GDM1 (cell line): ENCODE data around the gene DAZ4.
"Not testable (repeated sequence)": the region's sequence is repeated elsewhere in the genome, so short reads cannot be mapped to it uniquely, and the experiment has no call there.

Experiments
- DNase-seq: peaks from one replicate; lab custom pipeline; 2025; lab: John Stamatoyannopoulos, UW

The DAZ4 gene

GRCh38 chrY:24833619-24834018 lies at the start of gene DAZ4:
TSS of gene DAZ4 (plus strand) at chrY:24833919. CDS start at chrY:24834127, 208 bp downstream.
- DNase-seq: not testable (repeated sequence)

GRCh38 chrY:24813293-24813692 lies 20.4 kb upstream of the DAZ4 start, which contains the start of gene DAZ3:
TSS of gene DAZ3 (minus strand) at chrY:24813393. CDS start at chrY:24813185, 208 bp downstream.
- not testable (repeated sequence) for DNase-seq

- not testable (repeated sequence) for DNase-seq
Observed at GRCh38 chrY:24821836-24822235, 11.9 kb upstream of the DAZ4 start.

- DNase-seq: not testable (repeated sequence)
Observed at GRCh38 chrY:24824184-24824879, 9.4 kb upstream of the DAZ4 start.

GRCh38 chrY:24825069-24825468 lies 8.7 kb upstream of the DAZ4 start:
- not testable (repeated sequence) for DNase-seq
